ENCODE measurements around the gene NFX1.

DNA sequence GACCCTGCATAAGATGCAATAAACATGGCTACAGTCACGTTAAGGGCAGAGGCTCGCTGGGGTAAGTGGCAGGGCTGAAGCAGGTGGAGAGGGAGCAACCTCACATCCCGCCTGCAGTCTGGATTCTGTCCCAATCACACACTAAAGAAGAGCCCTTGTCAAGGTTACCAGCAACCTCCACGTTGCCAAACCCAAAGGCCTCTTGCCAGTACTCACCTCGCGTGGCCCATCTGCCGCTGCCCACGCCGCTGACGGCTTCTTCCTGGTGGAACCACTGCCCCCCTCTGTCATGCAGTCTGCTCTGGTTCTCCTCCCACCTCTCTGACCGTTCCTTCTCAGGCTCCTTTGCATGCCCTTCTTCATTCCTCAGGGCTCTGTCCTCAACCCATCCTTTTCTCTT, 103.3 kb downstream of the NFX1 start:
- TF ChIP-seq, protein P1, sequence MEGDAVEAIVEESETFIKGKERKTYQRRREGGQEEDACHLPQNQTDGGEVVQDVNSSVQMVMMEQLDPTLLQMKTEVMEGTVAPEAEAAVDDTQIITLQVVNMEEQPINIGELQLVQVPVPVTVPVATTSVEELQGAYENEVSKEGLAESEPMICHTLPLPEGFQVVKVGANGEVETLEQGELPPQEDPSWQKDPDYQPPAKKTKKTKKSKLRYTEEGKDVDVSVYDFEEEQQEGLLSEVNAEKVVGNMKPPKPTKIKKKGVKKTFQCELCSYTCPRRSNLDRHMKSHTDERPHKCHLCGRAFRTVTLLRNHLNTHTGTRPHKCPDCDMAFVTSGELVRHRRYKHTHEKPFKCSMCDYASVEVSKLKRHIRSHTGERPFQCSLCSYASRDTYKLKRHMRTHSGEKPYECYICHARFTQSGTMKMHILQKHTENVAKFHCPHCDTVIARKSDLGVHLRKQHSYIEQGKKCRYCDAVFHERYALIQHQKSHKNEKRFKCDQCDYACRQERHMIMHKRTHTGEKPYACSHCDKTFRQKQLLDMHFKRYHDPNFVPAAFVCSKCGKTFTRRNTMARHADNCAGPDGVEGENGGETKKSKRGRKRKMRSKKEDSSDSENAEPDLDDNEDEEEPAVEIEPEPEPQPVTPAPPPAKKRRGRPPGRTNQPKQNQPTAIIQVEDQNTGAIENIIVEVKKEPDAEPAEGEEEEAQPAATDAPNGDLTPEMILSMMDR (IDR thresholded peaks at IDR 0.05) = no peak
- TF ChIP-seq POLR2A (IDR thresholded peaks at IDR 0.05) (no peak), POLR2AphosphoS5 (IDR thresholded peaks at IDR 0.05) (no peak)

All from stomach (tissue), 4 donors.